GM18951 (cell line): ENCODE data around the gene ATRN.
"Not testable (repeated sequence)": the region's sequence is repeated elsewhere in the genome, so short reads cannot be mapped to it uniquely, and the experiment has no call there.

Source experiments
- POLR2A ChIP-seq: IDR thresholded peaks from 4 replicates; pipeline ENCODE4 v1.6.1; 2011; ENCODE audit warnings: mild to moderate bottlenecking; ENCODE audit not compliant: insufficient read length, insufficient read depth; ENCODE audit errors: extremely low read depth
- in situ Hi-C: fragments of 300-500 bp; cut with MboI; formaldehyde crosslinking; loops from one replicate; pipeline ENCODE4 v1.12.0; 2022; ENCODE audit warnings: low sequenced_read_pairs, mixed read lengths, inconsistent platforms; ENCODE audit not compliant: unreplicated experiment

Gene ATRN

GRCh38 chr20:3470627-3471396 is at the start of gene ATRN:
ATRN (plus strand) TSS chr20:3471018; CDS start chr20:3471108, 90 bp downstream.
- TF ChIP-seq POLR2A = peak; percentile 97
- in situ Hi-C loops = no loop called here

- in situ Hi-C loops = no loop called here
- TF ChIP-seq POLR2A = no peak
Measured at GRCh38 chr20:3421985-3422384, 48.8 kb upstream of the ATRN start.

DNA sequence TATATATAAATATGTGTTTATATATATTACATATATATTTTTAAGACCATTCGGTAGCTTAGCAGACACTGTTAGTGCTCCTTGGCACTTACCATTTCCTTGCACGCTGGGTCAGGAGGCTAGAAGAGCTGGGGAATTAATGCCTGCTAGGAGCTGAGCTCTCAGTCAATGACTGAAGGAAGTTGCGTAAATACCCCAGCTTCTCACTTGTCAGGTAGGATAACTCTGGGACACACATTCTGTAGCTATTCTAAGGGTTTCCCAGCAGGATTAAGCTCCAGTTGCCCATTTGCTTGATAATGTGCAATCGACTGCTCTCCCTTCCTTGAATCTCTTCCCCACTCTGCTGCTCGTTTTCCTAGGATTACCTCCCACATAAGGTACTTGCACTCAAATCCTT is 47.7 kb upstream of the ATRN start:
- in situ Hi-C loops = no loop called here
- no peak for TF ChIP-seq POLR2A

DNA sequence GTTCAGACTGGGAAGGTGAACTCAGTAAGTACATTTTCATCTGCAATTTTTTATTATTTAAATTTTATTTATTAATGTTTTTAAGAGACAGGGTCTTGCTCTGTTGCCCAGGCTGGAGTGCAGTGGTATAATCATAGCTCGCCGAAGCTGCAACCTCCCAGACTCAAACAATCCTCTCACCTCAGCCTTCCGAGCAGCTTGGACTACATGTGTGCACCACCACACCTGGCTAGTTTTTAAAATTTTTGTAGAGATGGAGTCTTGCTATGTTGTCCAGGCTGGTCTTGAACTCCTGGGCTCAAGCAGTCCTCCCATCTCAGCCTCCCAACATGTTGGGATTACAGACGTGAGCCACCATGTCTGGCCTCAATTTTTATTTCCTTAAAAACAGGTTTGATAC is 44.1 kb upstream of the ATRN start:
- in situ Hi-C loops = not testable (repeated sequence)

DNA sequence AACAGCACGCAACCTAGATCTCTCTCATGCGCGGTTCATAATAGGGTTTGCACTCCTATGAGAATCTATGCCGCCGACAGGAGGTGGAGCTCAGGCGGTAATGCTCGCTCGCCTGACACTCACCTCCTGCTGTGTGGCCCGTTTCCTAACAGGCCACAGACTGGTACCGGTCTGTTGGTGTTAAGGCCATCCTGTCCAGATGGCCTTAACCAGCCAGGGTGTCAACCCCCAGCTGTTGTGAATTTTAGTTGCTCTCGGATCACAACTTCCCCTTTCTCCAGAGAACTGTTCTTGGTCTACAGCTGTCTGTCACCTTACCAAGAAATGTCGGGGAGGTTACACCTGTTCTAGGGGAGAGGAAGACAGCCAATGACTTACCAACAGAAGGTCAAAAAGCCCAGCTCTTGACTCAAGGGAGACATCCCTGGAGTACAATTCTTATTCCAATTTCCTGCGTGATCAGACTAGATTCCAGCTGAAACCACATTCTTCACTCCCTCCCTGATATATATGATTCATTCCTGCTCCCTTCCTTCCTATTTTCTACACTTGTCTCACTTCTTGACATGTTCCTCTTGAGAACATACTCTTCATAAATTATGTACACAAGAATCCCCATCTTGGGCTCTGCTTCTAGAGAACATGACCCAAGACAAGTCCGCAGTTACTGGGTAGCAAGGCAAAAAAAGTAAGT is 40.3 kb upstream of the ATRN start:
- TF ChIP-seq POLR2A = no peak
- in situ Hi-C loops = no loop called here

- in situ Hi-C loops = no loop called here
- TF ChIP-seq POLR2A = no peak
Measured at GRCh38 chr20:3431109-3431508, 39.7 kb upstream of the ATRN start.

DNA sequence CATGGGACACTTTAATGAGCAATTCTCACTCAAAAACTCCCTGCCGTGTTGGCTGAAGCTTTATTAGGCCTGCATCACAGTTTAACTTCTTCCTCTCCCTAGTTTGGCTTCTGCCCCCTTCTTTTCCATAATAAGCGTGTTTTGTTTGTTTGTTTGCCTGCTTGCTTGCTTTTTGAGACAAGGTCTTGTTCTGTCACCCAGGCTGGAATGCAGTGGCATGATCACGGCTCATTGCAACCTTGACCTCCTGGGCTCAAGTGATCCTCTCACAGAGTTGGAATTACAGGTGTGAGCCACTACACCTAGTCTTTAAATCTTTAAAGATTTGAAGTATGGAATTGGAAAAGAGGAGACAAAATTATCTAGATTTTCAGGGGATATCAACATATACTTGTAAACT is 38.0 kb upstream of the ATRN start:
- no peak for TF ChIP-seq POLR2A
- in situ Hi-C loops = no loop called here

- in situ Hi-C loops = no loop called here
- no peak for TF ChIP-seq POLR2A
Measured at GRCh38 chr20:3433744-3434143, 37.1 kb upstream of the ATRN start.

DNA sequence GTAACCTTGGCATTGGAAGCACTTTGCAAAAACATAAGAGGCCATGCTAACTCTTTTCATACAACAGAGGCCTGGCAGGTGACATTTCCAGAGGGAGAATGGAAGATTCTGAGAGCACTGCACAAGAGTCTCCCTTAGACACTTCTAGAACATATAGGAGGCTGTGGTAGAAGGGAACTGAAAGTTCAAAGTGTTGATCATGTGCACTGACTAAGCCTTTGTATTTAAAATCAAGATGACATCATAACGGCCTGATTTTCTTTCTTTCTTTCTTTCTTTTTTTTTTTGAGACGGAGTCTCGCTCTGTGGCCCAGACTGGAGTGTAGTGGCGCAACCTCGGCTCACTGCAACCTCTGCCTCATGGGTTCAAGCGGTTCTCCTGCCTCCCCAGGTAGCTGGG is 36.6 kb upstream of the ATRN start:
- TF ChIP-seq POLR2A = no peak
- in situ Hi-C loops = no loop called here

- in situ Hi-C loops = no loop called here
- TF ChIP-seq POLR2A = no peak
Measured at GRCh38 chr20:3436864-3437574, 33.8 kb upstream of the ATRN start.

- TF ChIP-seq POLR2A = no peak
- in situ Hi-C loops = no loop called here
Measured at GRCh38 chr20:3446779-3447178, 24.0 kb upstream of the ATRN start.

DNA sequence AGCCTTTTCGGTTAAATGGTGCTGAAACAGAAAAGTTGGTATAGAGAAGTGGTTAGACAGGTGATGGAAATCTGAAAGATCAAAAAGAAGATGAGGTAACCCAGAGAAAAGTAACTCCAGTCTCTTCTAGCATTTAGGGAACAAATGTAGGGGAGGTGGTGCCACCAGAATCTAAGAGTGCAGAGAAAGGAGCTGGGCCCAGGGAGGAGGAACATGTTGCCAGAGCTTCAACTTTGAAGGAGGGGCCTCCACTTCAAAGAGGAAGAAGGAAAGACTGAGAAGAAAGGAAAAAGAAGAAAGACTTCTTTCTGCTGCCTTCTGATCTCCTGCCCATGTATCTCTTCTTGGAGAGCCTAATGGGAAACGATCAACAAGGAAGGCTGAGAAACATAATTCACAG is 23.5 kb upstream of the ATRN start:
- in situ Hi-C loops = no loop called here
- TF ChIP-seq POLR2A = no peak

- TF ChIP-seq POLR2A = no peak
- in situ Hi-C loops = no loop called here
Measured at GRCh38 chr20:3449319-3449718, 21.5 kb upstream of the ATRN start.

GRCh38 chr20:3452136-3452535 is 18.7 kb upstream of the ATRN start:
- in situ Hi-C loops = no loop called here
- no peak for TF ChIP-seq POLR2A
